Endodermal cell (in vitro differentiated cells): ENCODE results near the gene GCSAML. TPM values are rescaled to one million over a fixed set of nuclear protein-coding genes. Genes with fewer than 3 reads are reported as not detected.

Experiments
- DNase-seq: peaks from one replicate; pipeline ENCODE4 v3.0.0-alpha.2; 2017
- H3K27ac ChIP-seq: 2 replicates; pipeline ENCODE4 v1.5.1; 2013; ENCODE audit warnings: mild to moderate bottlenecking, low read depth, low read length, moderate library complexity
- H3K27me3 ChIP-seq: 2 replicates; pipeline ENCODE4 v1.6.1; 2013; ENCODE audit warnings: mild to moderate bottlenecking, low read length, moderate library complexity; ENCODE audit not compliant: insufficient read depth, control insufficient read depth, poor library complexity, severe bottlenecking
- H3K36me3 ChIP-seq: 2 replicates; pipeline ENCODE4 v1.7.0; 2013; ENCODE audit warnings: mild to moderate bottlenecking, low read length, moderate library complexity; ENCODE audit not compliant: control insufficient read depth, insufficient read depth
- H3K4me1 ChIP-seq: one replicate; pipeline ENCODE4 v1.7.0; 2013; ENCODE audit warnings: low read length; ENCODE audit not compliant: control insufficient read depth, insufficient read depth
- H3K4me3 ChIP-seq: 2 replicates; pipeline ENCODE4 v1.5.1; 2013; ENCODE audit warnings: mild to moderate bottlenecking, low read length, moderate library complexity
- H3K9ac ChIP-seq: 2 replicates; pipeline ENCODE4 v1.6.1; 2013; ENCODE audit warnings: mild to moderate bottlenecking, low read length, moderate library complexity; ENCODE audit not compliant: poor library complexity, severe bottlenecking; ENCODE audit errors: extremely low read depth
- H3K9me3 ChIP-seq: 2 replicates; pipeline ENCODE4 v1.6.1; 2013; ENCODE audit warnings: mild to moderate bottlenecking, low read length, moderate library complexity; ENCODE audit not compliant: control insufficient read depth
- H3K27ac Mint-ChIP-seq: 2 replicates; pipeline ENCODE4 v1.8.0; 2020; ENCODE audit warnings: mixed read lengths
- H3K27me3 Mint-ChIP-seq: 2 replicates; pipeline ENCODE4 v1.8.0; 2021; ENCODE audit warnings: mild to moderate bottlenecking, mixed read lengths; ENCODE audit not compliant: insufficient read depth
- H3K36me3 Mint-ChIP-seq: 2 replicates; pipeline ENCODE4 v1.8.0; 2020; ENCODE audit warnings: low read depth, mixed read lengths
- H3K4me1 Mint-ChIP-seq: 2 replicates; pipeline ENCODE4 v1.8.0; 2020; ENCODE audit warnings: mixed read lengths
- H3K4me3 Mint-ChIP-seq: 2 replicates; pipeline ENCODE4 v1.8.0; 2020; ENCODE audit warnings: mild to moderate bottlenecking, moderate library complexity, mixed read lengths
- H3K9me3 Mint-ChIP-seq: 2 replicates; pipeline ENCODE4 v1.8.0; 2020; ENCODE audit warnings: mild to moderate bottlenecking, mixed read lengths
- CTCF ChIP-seq: fragments of 200-600 bp; sonication (generic); conservative IDR thresholded peaks from 2 replicates; pipeline ENCODE4 v1.5.0; 2021; ENCODE audit warnings: antibody characterized with exemption, mild to moderate bottlenecking
- WGBS, 2 experiments: methylation state at CpG; one replicate each; pipeline versions ENCODE4 v1.1.5 to v1.1.7; 2013; ENCODE audit warnings: missing lambda C conversion rate in 2 of 2, mixed read lengths in 1 of 2; ENCODE audit not compliant: insufficient coverage in 1 of 2, insufficient read length in 1 of 2; 5-methylcytosine and 5-hydroxymethylcytosine counted together
- long read RNA-seq, 4 experiments: library from polyadenylated mRNA in 2 of 4; library from RNA in 1 of 4; library from capped mRNA in 1 of 4; stranded (forward) in 3 of 4; unstranded in 1 of 4; transcript quantifications; one replicate each; pipeline ENCODE4 v2.0.0, GENCODE V29; 2020 to 2021; ENCODE audit warnings: inconsistent platforms in 1 of 4
- polyA plus RNA-seq, 2 experiments: library from polyadenylated mRNA; stranded (reverse); fragments of 50-300 nt; gene quantifications; one replicate each; pipeline ENCODE4 v1.2.3, GENCODE V29; 2013
- total RNA-seq, 2 donors: library from RNA; stranded (reverse); fragmentation: NEBNext Ultra II Directional in 1 of 2; extraction: Animal tissue kit (Norgen Biotek cat#: 25700) in 1 of 2; gene quantifications; 2 replicates in 1 of 2; 3 replicates in 1 of 2; pipeline ENCODE4 v1.2.1, GENCODE V29; 2021

The GCSAML gene
- not detected for total RNA-seq
- not detected for polyA plus RNA-seq (2013, experiment 1 of 2)
- polyA plus RNA-seq (2013, experiment 2 of 2), result not detected
- long read RNA-seq, experiment 1, result 0 reads
- long read RNA-seq, experiment 2, result 0 reads
- long read RNA-seq, experiment 3, result 0 reads
- long read RNA-seq, experiment 4, result 0 reads

GRCh38 chr1:247548769-247549182 is at the start of gene GCSAML:
Gene GCSAML, plus strand, starts transcription at chr1:247549134. Its CDS starts 58 bp downstream, at chr1:247549192.
- Histone ChIP-seq H3K27me3 (no peaks in the 10 kb centered on the region), H3K9ac (no peak within 1 kb of the TSS), H3K4me1 (no peaks in the 10 kb centered on the region), H3K27ac (no peak within 1 kb of the TSS), H3K9me3 (no peaks in the 10 kb centered on the region), H3K4me3 (no peak within 1 kb of the TSS), H3K36me3 (no peaks in the 10 kb centered on the region)
- Mint-ChIP-seq H3K4me3 (no peak within 1 kb of the TSS), H3K9me3 (no peaks in the 10 kb centered on the region), H3K27me3 (no peaks in the 10 kb centered on the region), H3K4me1 (peaks cover 11% of the 10 kb centered on the region), H3K36me3 (no peaks in the 10 kb centered on the region), H3K27ac (no peak within 1 kb of the TSS)
- DNase-seq, result no peak
- WGBS, 2 experiments, result 96 to 99% methylated on average over 8 to 13 of the region's 13 CpGs
- no peak for TF ChIP-seq CTCF

GRCh38 chr1:247500865-247501264 is 48.1 kb upstream of the GCSAML start:
- Histone ChIP-seq H3K4me1 (peaks cover 7% of the 10 kb centered on the region), H3K36me3 (no peaks in the 10 kb centered on the region), H3K9ac (no peak overlapping the region), H3K27me3 (no peaks in the 10 kb centered on the region), H3K4me3 (no peak overlapping the region), H3K27ac (no peak overlapping the region), H3K9me3 (no peaks in the 10 kb centered on the region)
- WGBS, 2 experiments, result 83% methylated on average over 2 of the region's 3 CpGs; no CpG with 5 or more reads in 1 of the 2 experiments
- TF ChIP-seq CTCF, result no peak
- DNase-seq, result no peak
- H3K9me3 Mint-ChIP-seq, result no peaks in the 10 kb centered on the region
- H3K36me3 Mint-ChIP-seq, result no peaks in the 10 kb centered on the region
- no peak overlapping the region for H3K4me3 Mint-ChIP-seq
- H3K27ac Mint-ChIP-seq, result no peak overlapping the region
- H3K27me3 Mint-ChIP-seq, result no peaks in the 10 kb centered on the region
- peaks cover 26% of the 10 kb centered on the region for H3K4me1 Mint-ChIP-seq

- H3K4me1 Mint-ChIP-seq, result no peaks in the 10 kb centered on the region
- Histone ChIP-seq H3K27me3 (no peaks in the 10 kb centered on the region), H3K9ac (no peak overlapping the region), H3K36me3 (no peaks in the 10 kb centered on the region), H3K9me3 (no peaks in the 10 kb centered on the region), H3K4me3 (no peak overlapping the region), H3K27ac (no peak overlapping the region), H3K4me1 (no peaks in the 10 kb centered on the region)
- H3K4me3 Mint-ChIP-seq, result no peak overlapping the region
- peaks cover 6% of the 10 kb centered on the region for H3K27me3 Mint-ChIP-seq
- 57 to 83% methylated on average over 1 to 3 of the region's 3 CpGs for WGBS, 2 experiments
- H3K27ac Mint-ChIP-seq, result no peak overlapping the region
- H3K9me3 Mint-ChIP-seq, result no peaks in the 10 kb centered on the region
- no peaks in the 10 kb centered on the region for H3K36me3 Mint-ChIP-seq
- no peak for TF ChIP-seq CTCF
- no peak for DNase-seq
Measured at GRCh38 chr1:247506831-247507230, 42.1 kb upstream of the GCSAML start.
